HG02763 (cell line): ENCODE results near the gene ZCCHC7.
A peak's percentile ranks its signal among the peaks of the same experiment; 100 is the strongest.
"Not testable (repeated sequence)": the region's sequence is repeated elsewhere in the genome, so short reads cannot be mapped to it uniquely, and the experiment has no call there.

Source experiments
- ATAC-seq: cut with Tn5 transposase; IDR thresholded peaks from one replicate; pipeline ENCODE4 v1.9.1; 2021; ENCODE audit warnings: mild to moderate bottlenecking, moderate library complexity; ENCODE audit not compliant: unreplicated experiment

The ZCCHC7 gene

GRCh38 chr9:37119360-37119759 is 1.0 kb upstream of the ZCCHC7 start:
- ATAC-seq, result no peak

GRCh38 chr9:37120843-37121335 is 515 bp downstream of the ZCCHC7 start:
- ATAC-seq, result peak; percentile 13

DNA sequence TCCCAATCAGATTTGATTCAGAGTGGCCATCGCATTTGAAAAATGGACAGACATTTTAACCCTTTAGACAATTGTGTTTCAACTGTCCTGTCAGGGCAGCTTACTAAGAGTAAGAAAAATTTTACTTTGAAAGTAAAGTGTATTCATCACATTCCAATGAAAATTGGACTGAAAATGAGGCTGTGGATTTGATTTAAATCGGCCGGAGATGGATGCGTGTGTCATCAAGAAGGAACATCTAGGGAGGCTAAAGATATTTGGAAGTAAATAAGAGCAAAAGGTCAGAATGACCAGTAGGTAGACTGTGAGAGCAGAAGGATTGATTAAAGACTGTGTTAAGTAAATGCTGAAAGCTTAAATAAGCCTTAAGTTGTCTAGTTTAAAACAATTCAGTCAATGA is 1.5 kb downstream of the ZCCHC7 start:
- no peak for ATAC-seq

DNA sequence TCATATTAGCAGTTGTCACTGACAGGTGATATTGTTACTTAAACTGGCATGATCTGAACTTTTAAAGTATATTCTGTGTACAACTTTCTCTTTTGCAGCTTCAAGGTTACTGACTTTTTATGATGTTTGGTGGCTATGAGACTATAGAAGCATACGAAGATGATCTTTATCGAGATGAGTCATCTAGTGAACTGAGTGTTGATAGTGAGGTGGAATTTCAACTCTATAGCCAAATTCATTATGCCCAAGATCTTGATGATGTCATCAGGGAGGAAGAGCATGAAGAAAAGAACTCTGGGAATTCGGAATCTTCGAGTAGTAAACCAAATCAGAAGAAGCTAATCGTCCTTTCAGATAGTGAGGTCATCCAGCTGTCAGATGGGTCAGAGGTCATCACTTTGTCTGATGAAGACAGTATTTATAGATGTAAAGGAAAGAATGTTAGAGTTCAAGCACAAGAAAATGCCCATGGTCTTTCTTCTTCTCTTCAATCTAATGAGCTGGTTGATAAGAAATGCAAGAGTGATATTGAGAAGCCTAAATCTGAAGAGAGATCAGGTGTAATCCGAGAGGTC is 5.9 kb downstream of the ZCCHC7 start:
- no peak for ATAC-seq

GRCh38 chr9:37127018-37127417 is 6.6 kb downstream of the ZCCHC7 start:
- ATAC-seq, result no peak

DNA sequence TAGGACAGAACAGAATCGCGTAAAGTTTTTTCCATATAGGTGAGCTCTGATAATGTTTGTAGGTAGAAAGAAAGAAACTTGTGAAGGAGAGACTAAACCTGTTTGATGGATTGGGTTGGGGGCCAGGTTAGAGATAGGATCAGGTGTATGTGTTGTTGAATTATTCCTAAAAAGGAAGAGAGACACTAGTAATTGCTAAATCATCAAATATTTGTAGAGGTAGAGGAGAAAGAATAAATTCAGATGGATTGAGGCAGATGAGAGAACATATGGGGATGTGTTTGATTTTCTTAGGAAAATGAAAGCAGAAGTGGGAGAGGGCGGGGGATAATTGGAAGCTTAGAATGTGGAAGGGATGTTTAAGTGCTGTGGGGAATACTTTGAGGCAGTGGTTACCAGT is 7.7 kb downstream of the ZCCHC7 start:
- ATAC-seq, result no peak

DNA sequence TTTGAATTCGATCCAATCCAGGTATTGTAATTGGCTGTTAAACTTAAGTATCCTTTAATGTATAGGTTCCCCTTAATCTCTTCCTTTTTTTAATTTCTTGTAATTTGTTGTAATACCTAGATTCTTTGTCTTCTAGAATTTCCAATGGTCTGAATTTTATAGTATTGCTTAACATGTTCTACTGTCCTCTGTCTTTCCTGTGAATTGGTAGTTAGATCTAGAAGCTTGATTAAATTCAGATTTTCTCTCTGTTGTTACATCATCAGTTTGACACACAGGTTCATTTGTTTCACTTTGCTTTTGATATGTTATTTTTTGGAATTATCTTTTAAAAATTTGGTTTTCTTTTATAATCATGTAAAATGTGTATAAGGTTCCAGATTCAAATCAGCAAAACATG is 13.8 kb downstream of the ZCCHC7 start:
- ATAC-seq, result no peak

- no peak for ATAC-seq
These were observed 20.6 kb downstream of the ZCCHC7 start for GRCh38 chr9:37141015-37141414.

DNA sequence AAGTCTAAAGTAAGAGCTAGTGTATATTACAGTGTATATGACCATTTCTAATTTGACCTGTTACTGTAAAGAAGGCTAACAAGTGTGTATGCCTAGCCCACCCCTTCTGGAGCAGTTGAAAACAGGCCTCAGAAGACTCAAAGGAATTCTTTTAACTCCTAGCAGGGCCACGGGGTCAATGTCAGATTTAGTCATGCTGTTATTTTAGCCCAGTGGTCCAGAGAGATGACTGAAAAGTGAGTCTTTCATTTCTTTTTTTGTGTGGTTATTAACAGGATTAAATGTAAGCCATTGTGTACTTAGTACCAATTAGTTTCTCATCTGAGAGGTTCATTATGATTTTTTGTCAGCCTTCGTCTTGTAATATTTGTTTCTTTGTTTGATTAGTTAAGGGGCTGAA is 24.4 kb downstream of the ZCCHC7 start:
- no peak for ATAC-seq

DNA sequence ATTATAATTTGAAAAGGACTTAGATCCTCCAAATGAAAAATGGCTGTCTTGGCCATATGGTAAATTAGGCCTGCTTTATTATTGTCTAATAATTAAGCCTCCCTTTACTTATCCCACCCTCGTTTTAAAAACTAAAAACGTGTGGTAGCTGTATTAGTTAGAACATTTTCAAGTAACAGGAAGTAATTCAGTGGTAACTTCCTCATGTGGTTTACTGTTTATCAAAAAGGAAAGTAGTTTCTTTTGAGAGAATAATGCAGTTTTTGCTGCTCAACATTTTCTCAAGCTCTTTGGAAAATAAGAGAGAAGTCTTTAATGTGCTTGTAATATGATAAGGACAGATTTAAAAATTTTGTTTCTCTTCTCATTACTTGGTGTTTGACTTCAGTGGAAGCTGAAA is 26.0 kb downstream of the ZCCHC7 start:
- no peak for ATAC-seq

DNA sequence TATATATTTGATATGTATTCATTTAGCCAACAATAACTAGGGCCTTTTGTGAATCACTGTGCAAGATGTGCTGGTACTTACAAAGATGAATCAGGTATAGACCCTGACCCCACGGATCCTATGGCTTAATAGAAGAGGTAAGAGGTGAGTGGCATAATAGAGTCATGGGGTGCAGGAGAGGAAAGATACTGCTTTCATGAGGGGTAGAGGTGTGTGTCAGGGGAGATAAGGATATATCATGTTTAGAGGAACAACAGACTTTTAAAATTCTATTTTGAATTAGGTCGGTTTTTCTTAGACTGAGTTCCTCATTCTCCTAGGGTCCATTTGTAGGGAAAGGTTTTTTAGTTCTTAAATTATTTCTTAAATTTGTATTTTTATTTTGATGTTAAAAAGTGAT is 27.8 kb downstream of the ZCCHC7 start:
- ATAC-seq, result no peak

DNA sequence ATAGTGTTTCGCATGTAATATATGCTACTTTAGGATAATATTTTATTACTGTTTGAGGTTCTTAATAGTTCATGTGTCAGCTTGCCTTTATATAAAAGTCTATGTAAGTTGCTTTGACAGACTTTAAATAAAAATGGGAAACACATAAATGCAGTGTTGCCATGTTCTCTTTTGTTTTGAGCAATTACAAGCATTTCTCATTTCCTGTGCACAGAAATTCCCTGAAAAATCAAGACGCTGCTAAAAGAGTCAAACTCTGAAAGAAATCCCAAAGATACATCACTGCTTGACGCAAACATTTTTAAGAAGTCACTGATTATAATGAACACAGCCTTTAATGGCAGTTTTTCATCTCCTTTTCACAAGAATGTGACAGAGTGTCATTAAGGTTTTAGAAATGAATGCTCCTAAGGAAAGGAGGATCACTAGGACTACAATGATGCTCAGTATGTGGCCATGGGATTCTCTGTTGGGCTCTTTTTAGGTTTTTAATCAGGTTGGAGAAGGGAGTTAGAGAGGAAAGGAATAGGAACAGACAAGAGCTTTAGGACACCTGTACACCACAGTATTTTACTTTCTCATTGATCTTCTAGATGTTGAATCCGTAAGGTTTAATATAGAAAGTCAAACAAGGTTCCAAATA is 29.4 kb downstream of the ZCCHC7 start:
- ATAC-seq, result no peak

DNA sequence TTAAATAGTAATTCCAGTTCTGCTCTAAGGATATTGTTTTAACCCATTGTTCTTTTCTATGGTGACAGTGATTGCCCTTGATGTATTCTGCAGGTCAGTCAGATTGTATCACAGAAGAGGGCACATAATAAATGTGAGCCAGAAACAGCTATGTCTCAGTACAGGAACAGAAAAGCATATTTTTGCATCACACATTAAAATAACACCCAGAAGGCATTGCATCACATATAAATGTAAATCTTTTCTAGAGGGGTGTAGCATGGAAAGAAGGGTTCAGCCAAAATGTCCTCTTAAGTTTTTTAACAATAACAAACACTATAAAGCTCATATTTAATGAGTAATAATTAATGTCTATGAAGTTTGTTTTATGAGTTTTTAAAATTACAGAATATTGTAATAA is 30.0 kb downstream of the ZCCHC7 start:
- no peak for ATAC-seq

DNA sequence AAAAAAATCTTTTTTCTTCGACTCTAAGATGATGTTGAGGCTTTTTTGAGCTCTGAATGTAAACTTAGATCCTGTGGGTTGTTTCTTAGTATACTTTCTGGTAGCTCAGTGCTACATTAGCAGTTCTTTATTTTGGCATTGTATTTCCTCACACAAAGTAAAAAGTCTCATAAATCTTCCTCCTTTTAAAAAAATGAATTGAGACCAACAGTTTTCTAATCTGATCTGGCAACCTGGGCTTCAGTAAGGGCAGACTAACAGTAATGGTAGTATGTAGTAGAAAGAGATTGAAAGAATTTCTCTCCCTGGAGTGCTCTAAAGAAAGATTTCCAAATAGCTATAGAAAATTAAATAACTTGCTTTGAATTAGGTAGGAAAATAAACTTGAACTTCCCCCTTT is 31.4 kb downstream of the ZCCHC7 start:
- ATAC-seq, result no peak

GRCh38 chr9:37152365-37152764 is 32.0 kb downstream of the ZCCHC7 start:
- no peak for ATAC-seq

DNA sequence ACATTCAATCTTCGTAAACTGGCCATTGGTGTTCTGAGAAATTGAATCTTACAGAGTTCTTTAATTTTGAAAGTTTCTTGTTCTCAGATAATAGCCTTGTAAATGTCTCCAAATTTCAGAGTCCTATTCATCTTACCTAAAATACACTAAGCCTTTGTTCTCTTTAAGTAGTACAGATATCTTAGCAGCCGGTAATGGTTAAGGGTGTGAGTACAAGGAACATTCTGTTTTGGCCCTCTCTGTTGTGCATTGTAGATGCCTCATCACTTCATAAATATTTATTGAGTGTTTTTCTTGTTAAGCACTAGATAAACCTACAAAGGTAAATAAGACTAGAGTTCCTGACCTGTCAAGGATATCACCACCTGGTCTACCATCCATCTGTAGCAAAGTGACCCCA is 35.2 kb downstream of the ZCCHC7 start:
- ATAC-seq, result no peak

DNA sequence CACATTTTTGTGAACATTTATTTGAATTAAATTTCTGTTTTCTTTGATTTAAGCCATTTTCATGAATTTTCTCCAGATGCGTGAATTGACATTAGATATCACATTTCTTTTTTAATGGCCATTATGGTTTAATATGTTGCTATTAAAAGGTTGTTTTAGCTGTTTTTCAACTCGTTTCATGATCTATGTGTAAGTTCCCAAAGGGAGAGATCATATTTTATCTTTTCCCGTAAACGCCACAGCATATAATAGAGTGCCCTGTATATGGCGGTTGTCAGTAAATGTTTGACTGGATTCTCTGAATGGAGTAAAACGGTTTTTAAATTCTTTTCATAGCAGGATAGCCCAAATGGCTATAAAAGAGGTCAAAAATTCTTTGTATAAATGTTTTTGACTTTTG is 35.8 kb downstream of the ZCCHC7 start:
- no peak for ATAC-seq

GRCh38 chr9:37156781-37157356 is 36.5 kb downstream of the ZCCHC7 start:
- no peak for ATAC-seq

DNA sequence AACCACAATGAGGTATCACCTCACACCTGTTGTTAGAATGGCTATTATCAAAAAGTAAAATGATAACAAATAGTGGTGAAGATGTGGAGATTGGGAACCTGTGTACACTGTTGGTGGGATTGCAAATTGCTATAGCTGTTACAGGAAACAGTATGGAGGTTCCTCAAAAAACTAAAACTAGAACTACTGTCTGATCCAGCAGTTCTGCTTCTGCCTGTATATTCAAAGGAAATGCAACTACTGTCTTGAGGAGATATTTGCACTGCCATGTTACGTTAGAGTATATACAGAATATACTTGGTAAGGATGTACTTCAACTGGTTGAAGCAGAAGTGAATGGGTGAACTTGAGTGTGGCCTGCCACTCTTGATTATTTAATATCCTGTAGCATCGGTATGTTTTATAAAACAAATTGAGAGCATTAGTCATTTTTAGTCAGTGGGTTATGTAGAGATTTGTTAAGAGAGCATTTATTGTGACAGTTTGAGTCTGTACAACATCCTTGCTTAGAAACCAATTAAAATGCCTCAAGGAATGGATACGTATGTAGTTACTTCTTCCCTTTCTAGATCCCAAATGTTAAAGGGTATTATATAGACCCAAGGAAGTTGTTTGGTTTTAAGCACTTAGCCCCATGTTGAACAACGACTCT is 37.5 kb downstream of the ZCCHC7 start:
- ATAC-seq, result no peak

GRCh38 chr9:37163299-37163698 is 42.9 kb downstream of the ZCCHC7 start:
- ATAC-seq, result no peak

DNA sequence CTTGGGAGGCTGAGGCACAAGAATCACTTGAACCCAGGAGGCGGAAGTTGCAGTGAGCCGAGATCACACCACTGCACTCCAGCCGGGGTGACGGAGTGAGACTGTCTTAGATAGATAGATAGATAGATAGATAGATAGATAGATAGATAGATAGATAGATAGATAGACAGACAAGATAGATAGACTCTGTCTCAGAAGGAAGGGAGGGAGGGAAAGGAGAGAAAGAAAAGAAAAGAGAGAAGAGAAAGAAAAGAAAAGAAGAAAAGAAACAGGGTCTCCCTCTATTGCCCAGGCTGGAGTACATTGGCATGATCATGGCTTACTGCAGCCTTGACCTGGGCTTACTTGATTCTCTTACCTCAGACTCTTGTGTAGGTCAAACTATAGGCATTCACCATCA is 44.0 kb downstream of the ZCCHC7 start:
- ATAC-seq, result not testable (repeated sequence)

DNA sequence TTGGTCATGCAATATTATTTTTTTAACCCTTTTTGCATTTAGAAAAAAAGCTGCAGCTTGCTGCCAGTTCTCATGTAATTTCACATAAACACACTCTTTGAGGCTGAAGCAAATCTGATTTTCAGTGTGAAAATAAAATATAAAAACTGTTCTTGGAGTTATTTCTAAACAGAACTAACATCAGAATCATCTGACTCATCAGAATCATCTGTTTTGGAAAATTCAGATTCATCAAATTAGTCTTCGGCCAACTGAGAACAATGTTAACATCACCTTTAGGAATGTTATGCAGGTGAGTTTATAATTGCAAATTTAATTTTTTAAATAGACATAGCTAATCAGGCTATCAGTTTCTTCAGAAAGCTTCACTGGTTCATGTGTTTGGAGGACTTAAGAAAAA is 45.3 kb downstream of the ZCCHC7 start:
- no peak for ATAC-seq
